ENCODE results near the gene EFCAB3.
"Not testable (repeated sequence)": the region's sequence is repeated elsewhere in the genome, so short reads cannot be mapped to it uniquely, and the experiment has no call there.

Gene EFCAB3

DNA sequence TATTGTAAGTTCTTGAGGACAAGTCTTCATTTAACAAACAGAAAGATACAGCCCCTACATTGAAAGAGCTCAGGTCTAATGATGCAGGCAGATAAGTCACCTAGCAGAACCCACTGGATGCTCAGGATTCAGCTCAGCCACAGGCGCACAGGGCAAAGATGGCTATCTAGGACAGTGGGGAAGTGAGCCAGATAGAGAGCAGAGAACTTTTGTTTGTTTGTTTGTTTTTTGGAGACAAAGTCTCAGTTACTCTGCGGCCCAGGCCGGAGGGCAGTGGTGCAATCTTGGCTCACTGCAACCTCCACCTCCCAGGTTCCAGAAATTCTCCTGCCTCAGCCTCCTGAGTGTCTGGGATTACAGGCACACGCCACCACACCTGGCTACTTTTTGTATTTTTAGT, 63.7 kb downstream of the EFCAB3 start:
- Histone ChIP-seq H3K27me3 (no peaks in the 10 kb centered on the region), H3K4me3 (ENCODE audit: low read depth, low read length) (no peak overlapping the region), H3K36me3 (peaks cover 30% of the 10 kb centered on the region; the same call in 1 of the 2 replicates), H3K4me1 (no peaks in the 10 kb centered on the region), H3K9me3 (no peaks in the 10 kb centered on the region)
- TF ChIP-seq, protein P1, sequence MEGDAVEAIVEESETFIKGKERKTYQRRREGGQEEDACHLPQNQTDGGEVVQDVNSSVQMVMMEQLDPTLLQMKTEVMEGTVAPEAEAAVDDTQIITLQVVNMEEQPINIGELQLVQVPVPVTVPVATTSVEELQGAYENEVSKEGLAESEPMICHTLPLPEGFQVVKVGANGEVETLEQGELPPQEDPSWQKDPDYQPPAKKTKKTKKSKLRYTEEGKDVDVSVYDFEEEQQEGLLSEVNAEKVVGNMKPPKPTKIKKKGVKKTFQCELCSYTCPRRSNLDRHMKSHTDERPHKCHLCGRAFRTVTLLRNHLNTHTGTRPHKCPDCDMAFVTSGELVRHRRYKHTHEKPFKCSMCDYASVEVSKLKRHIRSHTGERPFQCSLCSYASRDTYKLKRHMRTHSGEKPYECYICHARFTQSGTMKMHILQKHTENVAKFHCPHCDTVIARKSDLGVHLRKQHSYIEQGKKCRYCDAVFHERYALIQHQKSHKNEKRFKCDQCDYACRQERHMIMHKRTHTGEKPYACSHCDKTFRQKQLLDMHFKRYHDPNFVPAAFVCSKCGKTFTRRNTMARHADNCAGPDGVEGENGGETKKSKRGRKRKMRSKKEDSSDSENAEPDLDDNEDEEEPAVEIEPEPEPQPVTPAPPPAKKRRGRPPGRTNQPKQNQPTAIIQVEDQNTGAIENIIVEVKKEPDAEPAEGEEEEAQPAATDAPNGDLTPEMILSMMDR (IDR thresholded peaks at IDR 0.05; ENCODE audit: low read depth, low read length) = no peak
- no peak for DNase-seq

DNA sequence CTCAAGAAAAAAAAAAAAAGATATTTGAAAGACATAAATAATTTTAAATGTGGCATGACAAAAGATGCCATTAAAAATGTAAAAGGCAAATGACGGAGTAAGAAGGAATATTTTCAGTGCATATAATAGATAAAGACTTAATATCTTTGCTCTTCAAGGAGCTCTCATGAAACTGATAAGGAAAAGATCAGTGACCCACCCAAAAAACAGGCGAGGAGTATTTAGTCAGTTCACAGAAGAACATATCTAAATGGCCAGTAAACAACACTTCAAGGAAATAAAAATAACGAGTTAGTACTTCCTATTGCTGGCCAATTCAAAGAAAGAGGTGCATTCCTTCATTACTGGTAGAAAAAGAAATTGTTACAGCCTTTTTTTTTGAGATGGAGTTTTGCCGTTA, 65.4 kb downstream of the EFCAB3 start:
- H3K9me3 ChIP-seq; H3K27me3 ChIP-seq; H3K4me1 ChIP-seq; DNase-seq; H3K4me3 ChIP-seq (ENCODE audit: low read depth, low read length): not testable (repeated sequence)
- peaks cover 29% of the 10 kb centered on the region; the same call in 1 of the 2 replicates for H3K36me3 ChIP-seq

DNA sequence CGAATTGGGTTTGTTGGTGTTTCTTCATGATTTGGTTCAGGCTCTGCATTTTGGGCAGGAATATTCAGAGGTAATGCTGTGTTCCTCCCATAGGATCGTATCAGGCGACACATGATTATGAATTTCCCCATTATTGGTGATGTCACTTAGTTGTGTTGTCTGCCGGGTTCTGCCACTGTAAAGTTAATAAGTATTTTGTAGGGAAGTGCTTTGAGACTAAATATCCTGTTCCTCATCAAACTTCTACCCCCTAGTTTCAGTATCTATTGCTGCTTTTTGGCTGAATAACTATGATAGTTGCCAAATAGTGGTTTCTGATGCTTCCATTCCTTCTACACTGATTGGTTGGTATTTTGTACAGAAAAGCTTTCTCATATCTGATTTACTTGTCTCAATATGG, 71.8 kb downstream of the EFCAB3 start:
- not testable (repeated sequence) for H3K4me3 ChIP-seq (ENCODE audit: low read depth, low read length); H3K36me3 ChIP-seq; DNase-seq; H3K9me3 ChIP-seq; H3K27me3 ChIP-seq; H3K4me1 ChIP-seq

DNA sequence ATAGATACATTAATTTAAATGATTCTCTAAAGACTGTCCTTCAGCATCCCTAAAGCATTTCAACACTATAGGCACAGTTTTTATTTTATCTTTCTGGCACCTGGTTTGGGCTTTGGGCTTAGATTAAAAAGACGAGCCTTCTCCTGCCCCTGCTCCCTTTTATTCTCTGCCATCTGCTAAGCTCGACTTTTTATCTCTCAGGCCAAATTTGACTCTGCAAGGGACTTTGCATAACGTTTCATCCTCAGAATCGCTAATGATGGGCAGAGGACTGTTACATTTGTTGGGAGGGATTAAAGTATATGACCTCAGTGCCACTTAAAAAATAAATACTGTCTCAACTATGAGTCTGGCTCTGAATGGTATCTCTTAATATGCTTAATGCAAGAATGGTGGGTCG, 72.7 kb downstream of the EFCAB3 start:
- H3K36me3 ChIP-seq; H3K4me3 ChIP-seq (ENCODE audit: low read depth, low read length); H3K4me1 ChIP-seq; H3K9me3 ChIP-seq; DNase-seq; H3K27me3 ChIP-seq: not testable (repeated sequence)

DNA sequence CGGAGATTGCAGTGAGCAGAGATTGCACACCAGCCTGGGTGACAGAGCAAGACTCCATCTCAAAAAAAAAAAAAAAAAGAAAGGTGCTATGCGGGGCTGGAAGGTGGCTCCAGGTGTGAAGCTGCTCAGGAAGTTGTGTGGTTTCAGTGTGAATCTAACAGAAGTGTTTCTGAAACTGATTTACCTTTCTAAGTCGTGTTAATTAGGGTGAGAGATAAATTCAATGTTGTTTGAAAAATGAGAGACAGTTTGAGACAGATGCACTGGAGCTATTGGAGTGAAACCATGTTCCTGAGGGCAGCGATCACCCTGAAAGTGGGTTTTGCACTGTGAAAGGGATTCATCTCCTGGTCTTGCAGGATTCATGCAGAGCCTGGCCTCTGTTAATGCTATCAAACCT, 73.3 kb downstream of the EFCAB3 start:
- DNase-seq = not testable (repeated sequence)

DNA sequence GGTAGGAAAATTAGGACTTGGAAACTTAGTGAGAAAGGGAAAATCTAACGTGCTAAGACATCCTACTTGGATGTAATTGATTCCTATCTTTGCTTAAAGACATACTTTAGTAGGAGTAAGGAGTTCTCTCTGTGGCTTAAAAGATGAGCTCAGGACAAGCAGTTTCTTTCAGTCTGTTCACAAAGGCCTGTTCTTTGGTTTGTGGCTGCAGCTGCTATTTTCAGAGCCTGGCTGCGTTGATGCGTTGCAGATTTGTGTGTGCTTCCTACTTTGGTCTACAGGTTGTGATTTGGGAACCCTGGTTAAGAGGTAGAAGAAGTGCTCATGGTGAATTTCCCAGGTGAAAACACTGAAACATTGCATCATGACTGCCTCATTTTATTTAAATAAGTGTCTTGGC, 73.8 kb downstream of the EFCAB3 start:
- not testable (repeated sequence) for H3K4me3 ChIP-seq (ENCODE audit: low read depth, low read length); H3K36me3 ChIP-seq; H3K4me1 ChIP-seq

More for the DNA sequence above, 73.3 kb downstream of the EFCAB3 start:
- not testable (repeated sequence) for H3K36me3 ChIP-seq; H3K27me3 ChIP-seq; H3K4me3 ChIP-seq (ENCODE audit: low read depth, low read length); H3K9me3 ChIP-seq; H3K4me1 ChIP-seq

DNA sequence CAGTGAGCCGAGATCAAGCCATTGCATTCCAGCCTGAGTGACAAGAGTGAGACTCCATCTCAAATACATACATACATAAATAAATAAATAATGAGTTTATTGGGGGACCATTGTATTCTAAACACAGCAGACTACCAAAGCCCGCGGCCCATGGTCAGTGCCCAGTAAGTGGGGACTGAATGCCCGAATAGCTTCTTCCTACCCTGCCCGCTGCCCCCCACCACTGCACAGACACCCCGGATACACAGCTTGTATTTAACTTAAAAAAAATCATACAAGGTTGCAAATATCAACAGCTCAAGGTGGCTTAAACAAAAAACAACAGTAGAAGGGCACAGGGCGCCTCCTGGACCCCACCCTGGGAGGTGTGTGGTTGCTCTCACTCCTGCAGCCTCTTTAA, 75.7 kb downstream of the EFCAB3 start:
- no peak for DNase-seq
- H3K36me3 ChIP-seq = no peaks in the 10 kb centered on the region
- TF ChIP-seq, protein P1 (IDR thresholded peaks at IDR 0.05; ENCODE audit: low read depth, low read length) = no peak
- H3K27me3 ChIP-seq = no peaks in the 10 kb centered on the region
- H3K4me1 ChIP-seq = no peaks in the 10 kb centered on the region
- no peaks in the 10 kb centered on the region for H3K9me3 ChIP-seq
- H3K4me3 ChIP-seq (ENCODE audit: low read depth, low read length) = no peak overlapping the region

More for the DNA sequence above, 73.8 kb downstream of the EFCAB3 start:
- not testable (repeated sequence) for DNase-seq, H3K9me3 ChIP-seq, H3K27me3 ChIP-seq

DNA sequence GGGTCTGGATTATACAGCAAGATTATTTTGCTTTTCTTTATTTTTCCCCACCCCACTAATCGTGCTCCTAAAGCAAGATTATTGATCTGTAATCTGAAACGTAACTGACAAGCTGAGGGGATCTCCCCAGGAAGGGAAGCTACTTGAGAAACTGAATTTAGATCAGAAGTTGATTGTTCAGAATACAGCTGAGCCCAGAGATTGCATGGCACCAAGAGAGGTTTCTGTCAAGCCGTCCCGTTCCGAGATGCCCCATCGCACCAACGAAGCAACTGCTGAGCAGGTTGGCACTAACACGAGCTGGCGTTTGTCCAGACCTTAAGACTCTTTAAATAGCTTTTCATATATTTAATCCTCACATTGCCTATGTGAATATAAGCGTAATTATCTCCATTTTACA, 78.1 kb downstream of the EFCAB3 start:
- H3K4me3 ChIP-seq (ENCODE audit: low read depth, low read length); H3K27me3 ChIP-seq; DNase-seq; H3K9me3 ChIP-seq; H3K4me1 ChIP-seq; H3K36me3 ChIP-seq: not testable (repeated sequence)

DNA sequence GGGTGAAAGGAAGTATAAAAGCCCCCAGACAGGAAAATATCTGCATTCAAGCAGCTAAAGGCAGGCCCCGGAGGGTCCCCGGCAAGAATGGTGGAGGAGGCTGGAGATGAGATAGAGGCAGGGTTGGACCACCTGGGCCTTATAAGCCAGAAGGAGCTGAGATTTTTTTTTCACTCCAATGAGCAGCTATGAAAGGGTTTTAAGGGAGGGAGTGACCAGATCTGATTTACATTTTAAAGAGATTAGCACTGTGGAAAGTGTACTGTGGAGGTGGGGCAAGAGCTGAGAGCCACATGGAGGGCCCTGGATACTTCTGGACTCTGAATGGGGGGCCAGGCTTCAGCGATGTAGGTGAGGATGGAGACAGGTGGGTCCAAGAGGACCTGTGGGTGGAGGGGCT, 84.1 kb downstream of the EFCAB3 start:
- H3K36me3 ChIP-seq; H3K27me3 ChIP-seq; DNase-seq; H3K9me3 ChIP-seq; H3K4me3 ChIP-seq (ENCODE audit: low read depth, low read length); H3K4me1 ChIP-seq: not testable (repeated sequence)

DNA sequence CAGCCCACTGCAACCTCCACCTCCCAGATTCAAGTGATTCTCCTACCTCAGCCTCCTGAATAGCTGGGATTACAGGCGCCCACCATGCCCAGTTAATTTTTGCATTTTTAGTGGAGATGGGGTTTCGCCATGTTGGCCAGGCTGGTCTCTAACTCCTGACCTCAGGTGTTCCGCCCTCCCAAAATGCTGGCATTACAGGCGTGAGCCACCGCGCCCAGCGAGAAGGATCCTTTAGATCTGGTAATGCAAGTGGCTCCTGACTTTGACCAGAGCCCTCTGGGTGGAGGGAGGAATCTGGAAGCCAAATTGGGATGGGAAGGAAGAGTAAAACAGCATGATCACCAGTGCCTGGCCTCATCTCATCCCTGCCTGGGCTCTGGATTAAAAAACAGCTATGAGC, 84.9 kb downstream of the EFCAB3 start:
- not testable (repeated sequence) for H3K9me3 ChIP-seq; H3K27me3 ChIP-seq; H3K4me1 ChIP-seq; H3K36me3 ChIP-seq; H3K4me3 ChIP-seq (ENCODE audit: low read depth, low read length); DNase-seq
